ENCODE measurements around the gene METTL22.

GRCh38 chr16:8587065-8587464, 34.4 kb upstream of the METTL22 start:
- TF ChIP-seq, protein P1, sequence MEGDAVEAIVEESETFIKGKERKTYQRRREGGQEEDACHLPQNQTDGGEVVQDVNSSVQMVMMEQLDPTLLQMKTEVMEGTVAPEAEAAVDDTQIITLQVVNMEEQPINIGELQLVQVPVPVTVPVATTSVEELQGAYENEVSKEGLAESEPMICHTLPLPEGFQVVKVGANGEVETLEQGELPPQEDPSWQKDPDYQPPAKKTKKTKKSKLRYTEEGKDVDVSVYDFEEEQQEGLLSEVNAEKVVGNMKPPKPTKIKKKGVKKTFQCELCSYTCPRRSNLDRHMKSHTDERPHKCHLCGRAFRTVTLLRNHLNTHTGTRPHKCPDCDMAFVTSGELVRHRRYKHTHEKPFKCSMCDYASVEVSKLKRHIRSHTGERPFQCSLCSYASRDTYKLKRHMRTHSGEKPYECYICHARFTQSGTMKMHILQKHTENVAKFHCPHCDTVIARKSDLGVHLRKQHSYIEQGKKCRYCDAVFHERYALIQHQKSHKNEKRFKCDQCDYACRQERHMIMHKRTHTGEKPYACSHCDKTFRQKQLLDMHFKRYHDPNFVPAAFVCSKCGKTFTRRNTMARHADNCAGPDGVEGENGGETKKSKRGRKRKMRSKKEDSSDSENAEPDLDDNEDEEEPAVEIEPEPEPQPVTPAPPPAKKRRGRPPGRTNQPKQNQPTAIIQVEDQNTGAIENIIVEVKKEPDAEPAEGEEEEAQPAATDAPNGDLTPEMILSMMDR (IDR thresholded peaks at IDR 0.05; ENCODE audit: poor library complexity) = no peak
- TF ChIP-seq EZH2phosphoT487 (IDR thresholded peaks at IDR 0.05; ENCODE audit: low read depth, severe bottlenecking, unreplicated experiment) = no peak

All from hepatocyte (in vitro differentiated cells).